ENCODE data around the gene SLX4IP.
A peak's percentile ranks its signal among the peaks of the same experiment; 100 is the strongest.
"Not testable (repeated sequence)": the region's sequence is repeated elsewhere in the genome, so short reads cannot be mapped to it uniquely, and the experiment has no call there.

The SLX4IP gene

GRCh38 chr20:10434832-10435812 is at the start of gene SLX4IP:
Gene SLX4IP, plus strand, starts transcription at chr20:10435305. Its CDS starts 22,900 bp downstream, at chr20:10458205.
- peak; percentile 98 for DNase-seq

GRCh38 chr20:10385850-10386544 is 49.1 kb upstream of the SLX4IP start:
- peak; percentile 28 for DNase-seq

DNA sequence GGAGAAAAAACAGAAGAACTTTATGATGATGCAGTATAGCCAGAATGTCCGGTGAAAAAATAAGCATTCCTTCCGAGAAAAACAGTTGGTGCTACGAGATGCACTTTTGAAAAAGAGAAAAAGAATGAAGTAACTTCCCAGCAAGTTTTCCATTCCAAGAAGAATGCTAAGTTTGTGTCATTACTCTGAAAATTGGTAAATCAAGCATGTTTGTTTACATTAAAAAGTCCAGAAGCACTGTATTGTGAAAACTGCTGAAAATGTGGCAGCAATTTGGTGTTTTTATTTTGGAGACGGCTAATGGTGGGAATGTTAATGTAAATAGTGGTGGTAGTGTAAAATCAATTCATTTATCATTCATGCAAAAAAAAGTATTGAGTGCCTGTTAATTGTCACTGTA is 47.4 kb upstream of the SLX4IP start:
- DNase-seq: no peak

DNA sequence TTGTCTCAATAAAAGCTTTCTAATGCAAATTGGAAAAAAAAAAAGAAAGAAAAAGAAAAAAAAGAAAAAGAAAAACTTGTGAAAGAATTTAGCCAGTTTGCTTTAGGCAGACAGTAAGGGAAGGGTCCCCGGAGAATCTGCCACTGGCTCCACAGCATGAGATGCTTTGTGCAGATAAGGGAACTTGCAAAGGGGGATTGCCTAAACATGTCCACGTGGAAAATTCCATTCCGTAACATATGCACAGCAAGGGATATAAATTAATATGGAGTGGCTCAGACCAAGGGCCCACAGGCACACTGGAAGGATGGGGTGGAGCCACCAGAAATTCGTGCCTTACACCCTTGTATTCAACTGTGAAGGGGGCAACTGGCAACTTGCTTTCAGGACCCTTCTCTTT is 46.5 kb upstream of the SLX4IP start:
- DNase-seq: no peak

DNA sequence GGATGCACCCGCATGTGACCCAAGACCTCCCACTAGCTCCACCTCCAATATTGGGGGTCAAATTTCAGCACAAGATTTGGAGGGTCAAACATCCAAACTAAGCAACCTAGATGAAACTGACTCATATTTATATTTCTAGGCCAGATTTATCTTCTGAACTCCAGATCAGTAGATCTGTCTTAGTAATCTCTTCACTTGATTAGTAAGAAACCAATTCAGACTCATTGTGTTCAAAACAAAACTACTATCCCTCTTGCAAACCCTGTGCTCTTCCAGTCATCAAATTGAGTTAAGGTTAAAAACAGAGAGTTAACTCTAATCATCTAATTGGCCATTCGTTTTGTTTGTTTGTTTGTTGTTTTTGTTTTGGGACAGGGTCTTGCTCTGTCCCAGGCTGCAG is 44.4 kb upstream of the SLX4IP start:
- DNase-seq: no peak

GRCh38 chr20:10394752-10395151 is 40.4 kb upstream of the SLX4IP start:
- DNase-seq: not testable (repeated sequence)

GRCh38 chr20:10398834-10399369 is 36.2 kb upstream of the SLX4IP start:
- no peak for DNase-seq

- DNase-seq: no peak
Observed at GRCh38 chr20:10402938-10403608, 32.0 kb upstream of the SLX4IP start.

DNA sequence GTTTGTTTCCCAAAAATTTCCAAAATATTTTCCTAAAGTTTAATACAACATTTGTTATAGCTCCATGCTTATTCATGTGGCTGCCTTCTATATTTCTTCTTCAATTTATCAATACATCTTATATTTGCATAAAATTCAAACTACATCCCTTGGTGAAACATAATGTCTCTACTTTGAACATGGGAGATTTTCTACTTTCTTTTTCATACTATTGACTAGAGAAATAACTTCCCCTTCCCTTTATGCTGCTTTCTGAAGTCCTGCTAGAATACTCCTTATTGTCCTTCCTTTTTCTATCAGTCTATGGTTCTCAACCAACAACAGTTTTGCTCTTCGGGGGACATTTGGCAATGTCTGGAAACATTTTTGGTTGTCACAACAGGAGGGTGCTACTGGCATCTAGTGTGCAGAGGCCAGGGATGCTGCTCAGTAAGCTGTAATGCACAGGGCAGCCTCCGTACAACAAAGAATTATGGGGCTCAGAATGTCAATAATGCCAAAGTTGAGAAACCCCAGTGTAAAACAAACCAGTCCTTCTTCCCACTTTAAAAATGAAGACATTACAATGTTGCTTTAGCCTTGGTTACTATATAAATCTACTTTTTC is 31.0 kb upstream of the SLX4IP start:
- DNase-seq: no peak

DNA sequence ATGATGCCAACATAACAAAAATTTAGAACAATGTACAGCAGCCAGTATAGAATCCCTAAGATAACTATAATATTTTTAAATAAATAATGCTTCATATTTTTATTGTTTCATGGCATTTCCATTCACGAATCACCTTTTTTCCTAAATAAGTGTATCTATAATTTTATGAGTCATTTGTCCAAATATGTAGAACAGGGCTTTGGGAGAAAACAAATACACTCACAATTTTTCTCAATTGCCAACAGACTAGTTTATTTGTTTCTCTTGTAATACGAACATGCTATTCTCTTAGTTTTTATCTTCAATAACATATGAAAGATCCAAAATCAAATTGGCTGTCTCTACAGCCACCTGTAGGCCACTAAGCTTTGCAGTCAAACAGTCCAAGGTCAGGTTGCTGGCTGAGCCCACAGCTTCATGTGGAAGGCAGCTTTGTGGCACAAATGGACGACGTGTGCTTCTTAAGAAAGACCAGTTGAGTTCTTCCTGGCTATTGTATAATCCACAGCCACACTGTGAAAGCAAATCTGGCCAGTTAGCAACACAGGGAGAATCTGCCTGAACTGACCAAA is 30.1 kb upstream of the SLX4IP start:
- no peak for DNase-seq

- DNase-seq: peak; percentile 32
Observed at GRCh38 chr20:10408108-10408813, 26.8 kb upstream of the SLX4IP start.

- no peak for DNase-seq
Observed at GRCh38 chr20:10411673-10412072, 23.4 kb upstream of the SLX4IP start.

DNA sequence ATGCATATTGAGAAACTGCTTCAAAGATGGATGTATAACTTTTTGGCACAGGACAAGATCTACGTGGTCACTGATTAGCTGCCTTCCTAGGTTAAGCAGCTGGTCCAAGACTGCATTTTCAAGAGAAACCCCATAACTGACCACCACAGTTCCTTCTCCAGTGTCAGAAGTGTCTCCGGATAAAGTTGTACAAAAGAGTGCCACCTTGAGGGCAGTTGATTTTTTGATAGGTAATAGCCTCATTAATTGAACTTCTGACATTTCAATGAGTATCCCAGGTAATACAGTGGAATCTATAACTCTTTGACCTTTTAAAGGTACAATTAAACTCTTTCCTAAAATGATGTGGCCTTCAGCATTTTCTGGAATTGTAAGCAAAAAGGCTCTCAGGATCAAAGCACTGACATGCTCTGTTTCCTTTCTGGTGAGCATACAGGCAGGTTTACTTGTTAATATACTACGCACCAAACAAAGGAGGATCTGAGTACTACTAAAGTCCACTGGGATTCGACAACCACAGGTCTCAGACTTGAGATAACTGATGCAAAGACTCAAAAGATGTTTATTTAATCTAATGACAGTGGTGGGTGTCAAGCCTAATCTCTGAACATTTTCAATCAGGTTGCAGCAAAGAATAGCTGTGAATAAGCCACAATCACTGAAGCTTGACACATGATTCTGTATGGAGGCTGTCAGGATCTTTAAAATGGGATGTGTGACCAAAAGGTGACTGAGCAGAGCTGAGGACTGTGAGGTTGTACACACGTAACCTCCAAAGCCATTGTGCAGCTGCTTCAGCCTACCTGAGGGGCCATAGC is 22.3 kb upstream of the SLX4IP start:
- DNase-seq: no peak

DNA sequence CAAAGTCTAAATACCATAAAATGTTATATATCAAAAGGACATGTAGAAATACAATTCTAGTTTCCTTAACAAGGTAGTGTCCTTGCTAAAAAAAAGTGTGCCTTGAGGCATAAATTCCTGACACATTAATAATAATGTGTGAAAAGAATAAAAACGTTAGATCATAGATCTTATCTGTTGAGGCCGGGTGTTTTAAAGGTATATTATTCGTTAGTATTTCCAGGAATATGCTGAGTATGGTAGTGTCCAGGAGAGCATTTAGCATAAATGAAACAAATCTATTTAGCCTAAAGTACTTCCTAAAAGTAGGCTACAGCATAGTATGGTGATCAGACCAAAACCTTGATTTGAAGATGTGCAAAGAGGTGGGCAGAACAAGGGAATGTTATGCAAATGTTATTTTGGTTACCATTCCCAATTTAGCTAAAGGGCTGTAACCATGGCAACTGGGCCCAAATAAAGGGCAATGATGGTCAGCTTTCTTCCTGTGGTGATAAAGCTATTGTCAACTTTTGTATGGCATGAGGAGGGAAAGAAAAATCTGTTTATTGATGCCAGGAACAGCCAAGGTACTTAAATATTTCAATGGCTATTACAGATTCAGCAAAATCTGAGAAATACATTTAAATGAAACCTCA is 20.0 kb upstream of the SLX4IP start:
- DNase-seq: peak; percentile 18

- DNase-seq: not testable (repeated sequence)
Observed at GRCh38 chr20:10417218-10417617, 17.9 kb upstream of the SLX4IP start.

- DNase-seq: peak; percentile 10
Observed at GRCh38 chr20:10419550-10420133, 15.5 kb upstream of the SLX4IP start.

DNA sequence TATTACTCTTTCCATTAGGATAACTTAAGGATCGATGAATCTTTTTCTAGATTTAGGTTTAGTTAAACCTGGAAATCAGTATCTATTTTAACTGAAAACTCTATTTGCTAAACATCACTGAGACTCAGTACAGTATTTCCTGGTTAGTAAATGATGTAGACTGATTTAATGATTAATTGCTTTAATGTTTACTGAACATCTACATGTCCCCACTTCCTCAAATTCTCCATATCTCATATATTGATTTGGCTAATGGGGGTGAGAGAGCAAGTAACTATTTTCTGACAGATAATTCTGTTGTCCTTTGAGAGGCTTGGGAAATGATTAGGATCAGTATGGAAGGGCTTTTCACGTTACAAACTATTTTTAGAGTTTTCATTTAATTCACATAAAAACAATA is 11.4 kb upstream of the SLX4IP start:
- DNase-seq: no peak

DNA sequence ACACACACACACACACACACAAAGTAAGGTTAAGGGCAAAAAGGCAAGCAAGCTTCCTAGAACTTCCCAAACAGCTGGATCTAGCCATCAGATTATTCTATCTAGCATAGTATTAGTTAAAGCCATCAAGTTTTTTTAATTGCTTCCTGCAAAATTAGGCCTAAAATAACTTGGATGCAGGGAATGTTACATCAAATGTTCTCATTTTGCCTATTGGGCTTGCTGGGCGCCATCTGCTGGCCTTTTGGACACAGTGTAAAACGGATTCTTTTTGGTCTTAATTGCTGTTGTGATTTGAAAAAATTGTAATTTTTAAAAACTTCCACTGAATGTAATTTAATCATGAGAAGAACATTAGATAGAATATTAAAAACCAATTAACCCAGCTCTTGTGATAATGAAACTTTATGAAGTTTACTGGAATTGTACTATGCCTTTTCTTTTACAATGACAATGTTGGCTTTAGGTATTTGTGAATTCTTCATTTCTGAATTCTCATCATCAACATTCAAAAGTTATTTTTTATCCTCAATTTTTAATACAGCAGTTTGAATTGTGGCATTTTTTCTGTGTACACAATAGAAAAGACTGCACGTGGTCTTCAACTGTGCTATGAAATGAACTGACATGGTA is 7.9 kb upstream of the SLX4IP start:
- peak; percentile 67 for DNase-seq

- DNase-seq: no peak
Observed at GRCh38 chr20:10428008-10428407, 7.1 kb upstream of the SLX4IP start.
